ENCODE results near the gene ITM2A.

DNA sequence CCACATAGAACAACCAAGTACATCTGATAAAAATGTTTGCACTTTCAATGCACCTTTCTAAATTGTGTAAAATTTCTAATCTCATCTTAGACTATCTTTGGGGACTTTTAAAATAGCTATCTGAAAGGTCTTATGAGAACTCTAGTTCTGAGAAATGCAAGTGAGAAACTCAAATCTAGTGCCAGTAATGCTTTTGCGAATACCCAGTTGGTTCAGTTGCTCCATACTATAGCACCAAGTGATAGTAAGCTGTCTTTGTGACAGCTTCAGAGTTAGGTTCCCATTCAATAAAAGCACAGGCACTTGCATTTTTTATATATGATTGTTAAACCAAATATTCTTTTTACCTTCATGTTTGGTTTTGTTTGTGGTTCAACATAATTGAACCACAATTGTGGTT is 4.5 kb upstream of the ITM2A start:
- TF ChIP-seq, protein P1, sequence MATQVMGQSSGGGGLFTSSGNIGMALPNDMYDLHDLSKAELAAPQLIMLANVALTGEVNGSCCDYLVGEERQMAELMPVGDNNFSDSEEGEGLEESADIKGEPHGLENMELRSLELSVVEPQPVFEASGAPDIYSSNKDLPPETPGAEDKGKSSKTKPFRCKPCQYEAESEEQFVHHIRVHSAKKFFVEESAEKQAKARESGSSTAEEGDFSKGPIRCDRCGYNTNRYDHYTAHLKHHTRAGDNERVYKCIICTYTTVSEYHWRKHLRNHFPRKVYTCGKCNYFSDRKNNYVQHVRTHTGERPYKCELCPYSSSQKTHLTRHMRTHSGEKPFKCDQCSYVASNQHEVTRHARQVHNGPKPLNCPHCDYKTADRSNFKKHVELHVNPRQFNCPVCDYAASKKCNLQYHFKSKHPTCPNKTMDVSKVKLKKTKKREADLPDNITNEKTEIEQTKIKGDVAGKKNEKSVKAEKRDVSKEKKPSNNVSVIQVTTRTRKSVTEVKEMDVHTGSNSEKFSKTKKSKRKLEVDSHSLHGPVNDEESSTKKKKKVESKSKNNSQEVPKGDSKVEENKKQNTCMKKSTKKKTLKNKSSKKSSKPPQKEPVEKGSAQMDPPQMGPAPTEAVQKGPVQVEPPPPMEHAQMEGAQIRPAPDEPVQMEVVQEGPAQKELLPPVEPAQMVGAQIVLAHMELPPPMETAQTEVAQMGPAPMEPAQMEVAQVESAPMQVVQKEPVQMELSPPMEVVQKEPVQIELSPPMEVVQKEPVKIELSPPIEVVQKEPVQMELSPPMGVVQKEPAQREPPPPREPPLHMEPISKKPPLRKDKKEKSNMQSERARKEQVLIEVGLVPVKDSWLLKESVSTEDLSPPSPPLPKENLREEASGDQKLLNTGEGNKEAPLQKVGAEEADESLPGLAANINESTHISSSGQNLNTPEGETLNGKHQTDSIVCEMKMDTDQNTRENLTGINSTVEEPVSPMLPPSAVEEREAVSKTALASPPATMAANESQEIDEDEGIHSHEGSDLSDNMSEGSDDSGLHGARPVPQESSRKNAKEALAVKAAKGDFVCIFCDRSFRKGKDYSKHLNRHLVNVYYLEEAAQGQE (IDR thresholded peaks at IDR 0.05; ENCODE audit: unreplicated experiment), result no peak
- no peak for TF ChIP-seq EZH2 (IDR thresholded peaks at IDR 0.05; ENCODE audit: low read depth, unreplicated experiment)
